Kidney (tissue), 14 donors: ENCODE data around the gene KLHL18. TPM values are rescaled to one million over a fixed set of nuclear protein-coding genes. Genes with fewer than 3 reads are reported as not detected.

Experiments
- DNase-seq, 5 donors: peaks; one replicate each; pipeline ENCODE4 v3.0.0-alpha.2; 2013 to 2020
- FAIRE-seq: peaks from 2 replicates; lab custom pipeline; 2012; peaks lifted over from hg19 to GRCh38; lab: Jason Lieb, UNC
- H3K27ac ChIP-seq, 2 donors: one replicate each; pipeline ENCODE4 v1.7.0; 2013; ENCODE audit warnings: low read depth in 2 of 2, low read length in 2 of 2, inconsistent platforms in 1 of 2
- H3K27me3 ChIP-seq: one replicate; pipeline ENCODE4 v1.7.1; 2013; ENCODE audit warnings: low read length, inconsistent platforms; ENCODE audit not compliant: control insufficient read depth, insufficient read depth
- H3K36me3 ChIP-seq, 3 donors: one replicate each; pipeline versions ENCODE4 v1.7.0 to v1.7.1; 2013; ENCODE audit warnings: low read length in 3 of 3, control low read depth in 1 of 3, inconsistent platforms in 1 of 3; ENCODE audit not compliant: insufficient read depth in 3 of 3, control insufficient read depth in 2 of 3
- H3K4me1 ChIP-seq, 3 donors: one replicate each; pipeline versions ENCODE4 v1.7.0 to v1.7.1; 2013; ENCODE audit warnings: low read length in 3 of 3, inconsistent platforms in 1 of 3, low read depth in 1 of 3; ENCODE audit not compliant: control insufficient read depth in 2 of 3, insufficient read depth in 2 of 3
- H3K4me3 ChIP-seq, 3 donors: one replicate each; pipeline versions ENCODE4 v1.7.0 to v1.8.1; 2013; ENCODE audit warnings: low read length in 3 of 3, control low read depth in 1 of 3, inconsistent platforms in 1 of 3
- H3K9ac ChIP-seq, 3 donors: one replicate each; pipeline versions ENCODE4 v1.7.0 to v1.7.1; 2013; ENCODE audit warnings: low read length in 3 of 3, control low read depth in 1 of 3, inconsistent platforms in 1 of 3
- H3K9me3 ChIP-seq, 3 donors: one replicate each; pipeline versions ENCODE4 v1.7.0 to v1.7.1; 2013; ENCODE audit warnings: low read length in 3 of 3, control low read depth in 1 of 3, inconsistent platforms in 1 of 3; ENCODE audit not compliant: control insufficient read depth in 2 of 3, insufficient read depth in 1 of 3
- intact Hi-C: fragments of 100-400 bp; cut with DNase I; formaldehyde crosslinking; loops from one replicate; pipeline ENCODE4 v1.11.1; 2022
- polyA plus RNA-seq: library from polyadenylated mRNA; stranded (reverse); fragments of 350-450 nt; fragmentation: Illumina TruSeq; extraction: RNeasy Lipid Tissue Mini Kit (QIAGEN cat#74804); gene quantifications from one replicate; pipeline ENCODE4 v1.2.3, GENCODE V29; 2014; ENCODE audit warnings: low read depth, low replicate concordance; ENCODE audit not compliant: insufficient read depth
- total RNA-seq: library from RNA; stranded (reverse); fragmentation: NEBNext Ultra II Directional; extraction: Animal tissue kit (Norgen Biotek cat#: 25700); gene quantifications from one replicate; pipeline ENCODE4 v1.2.1, GENCODE V29; 2021
- TF ChIP-seq, protein P1 (sequence below): IDR thresholded peaks from 3 replicates; pipeline ENCODE4 v1.5.1; 2012; ENCODE audit warnings: mild to moderate bottlenecking, moderate library complexity, borderline replicate concordance; ENCODE audit not compliant: insufficient read depth; ENCODE audit errors: extremely low read depth
- donor health status: control.
- donor health status: control.
- donor health status: control.
- donor health status: control.
- donor health status: control.
- donor health status: DM: yes; HTN: yes; CAD: no.
- donor health status: Normal renal cell carcinoma (clear cell type).

KLHL18 gene
- total and polyA plus RNA-seq, 2 donors from 2014 or later: 10.6 to 31.1 TPM

DNA sequence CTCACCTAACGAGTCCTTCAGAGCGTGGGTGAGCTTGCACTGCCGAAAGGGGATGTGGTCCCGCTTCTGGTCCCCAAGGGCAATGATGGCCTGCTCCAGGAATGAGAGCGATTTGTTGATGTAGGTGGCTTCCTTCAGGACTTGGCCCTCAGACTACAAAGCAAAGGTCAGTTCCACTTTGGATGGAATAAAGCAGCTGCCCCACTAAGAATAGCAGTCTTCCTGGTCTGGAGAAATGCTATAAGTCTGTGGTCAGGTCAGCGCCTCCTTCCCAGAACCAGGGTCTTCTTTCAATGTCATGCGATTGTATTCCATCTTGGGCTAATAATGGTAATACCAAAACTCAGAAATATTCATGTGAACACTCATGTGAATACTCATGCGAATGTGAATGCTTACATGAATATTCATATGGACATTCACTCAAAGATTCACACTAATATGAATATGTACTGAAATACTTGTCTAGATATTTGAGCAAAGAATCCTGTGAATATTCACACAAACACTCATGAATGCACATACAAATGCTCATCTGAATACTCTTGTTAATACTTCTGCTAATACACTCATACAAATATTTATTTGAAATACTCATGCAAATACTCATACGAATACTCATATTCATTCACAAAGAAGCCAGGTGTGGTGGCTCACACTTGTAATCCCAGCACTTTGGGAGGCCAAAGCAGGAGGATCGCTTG, 16.9 kb upstream of the KLHL18 start:
- no peak overlapping the region for H3K27ac ChIP-seq
- no peaks in the 10 kb centered on the region for H3K9me3 ChIP-seq
- H3K27me3 ChIP-seq: no peaks in the 10 kb centered on the region
- TF ChIP-seq, protein P1, sequence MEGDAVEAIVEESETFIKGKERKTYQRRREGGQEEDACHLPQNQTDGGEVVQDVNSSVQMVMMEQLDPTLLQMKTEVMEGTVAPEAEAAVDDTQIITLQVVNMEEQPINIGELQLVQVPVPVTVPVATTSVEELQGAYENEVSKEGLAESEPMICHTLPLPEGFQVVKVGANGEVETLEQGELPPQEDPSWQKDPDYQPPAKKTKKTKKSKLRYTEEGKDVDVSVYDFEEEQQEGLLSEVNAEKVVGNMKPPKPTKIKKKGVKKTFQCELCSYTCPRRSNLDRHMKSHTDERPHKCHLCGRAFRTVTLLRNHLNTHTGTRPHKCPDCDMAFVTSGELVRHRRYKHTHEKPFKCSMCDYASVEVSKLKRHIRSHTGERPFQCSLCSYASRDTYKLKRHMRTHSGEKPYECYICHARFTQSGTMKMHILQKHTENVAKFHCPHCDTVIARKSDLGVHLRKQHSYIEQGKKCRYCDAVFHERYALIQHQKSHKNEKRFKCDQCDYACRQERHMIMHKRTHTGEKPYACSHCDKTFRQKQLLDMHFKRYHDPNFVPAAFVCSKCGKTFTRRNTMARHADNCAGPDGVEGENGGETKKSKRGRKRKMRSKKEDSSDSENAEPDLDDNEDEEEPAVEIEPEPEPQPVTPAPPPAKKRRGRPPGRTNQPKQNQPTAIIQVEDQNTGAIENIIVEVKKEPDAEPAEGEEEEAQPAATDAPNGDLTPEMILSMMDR: no peak
- intact Hi-C loops: no loop called here
- peaks cover 0 to 3% (median 0%) of the 10 kb centered on the region in 3 donors for H3K4me1 ChIP-seq
- DNase-seq (no peak), FAIRE-seq (no peak)
- no peaks in the 10 kb centered on the region for H3K36me3 ChIP-seq
- H3K4me3 ChIP-seq: no peak overlapping the region
- no peak overlapping the region for H3K9ac ChIP-seq

DNA sequence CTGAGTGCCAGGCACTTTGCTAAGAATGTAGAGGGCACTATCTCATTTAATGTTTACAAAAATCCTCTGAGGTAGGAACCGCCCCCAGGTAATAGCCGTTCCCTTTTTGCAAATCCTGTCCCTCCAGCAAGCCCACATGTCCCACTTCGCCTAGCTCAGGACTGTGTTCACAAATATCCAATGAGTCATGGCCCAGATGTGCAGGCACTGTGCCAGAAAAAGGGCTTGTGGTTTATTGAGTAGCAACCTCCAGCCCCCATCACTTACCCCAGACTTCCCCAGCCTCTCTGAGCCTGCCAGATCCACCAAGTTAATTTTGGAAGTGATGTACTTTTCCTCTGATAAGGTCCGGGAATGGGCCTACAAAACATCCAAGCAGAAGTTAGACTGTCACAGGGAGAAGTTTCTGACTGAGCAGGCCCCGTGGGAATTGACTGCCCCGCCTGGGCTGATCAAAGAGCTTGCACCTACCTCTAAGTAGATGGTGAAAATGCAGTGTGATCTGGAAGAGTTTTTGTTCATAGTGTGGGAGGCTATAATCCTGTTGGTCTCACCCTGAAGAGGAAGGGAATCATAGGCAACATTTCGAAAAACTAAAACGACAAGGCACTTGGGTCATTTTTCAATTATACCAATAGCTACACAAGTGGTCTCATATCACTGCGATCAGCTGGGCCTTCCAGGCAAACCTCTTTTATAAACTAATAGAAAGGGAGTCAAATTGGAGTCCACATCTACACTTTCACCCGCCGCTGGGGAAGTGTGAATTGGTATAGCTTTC, 15.8 kb upstream of the KLHL18 start:
- Histone ChIP-seq H3K4me3 (no peak overlapping the region), H3K9ac (no peak overlapping the region), H3K9me3 (no peaks in the 10 kb centered on the region), H3K4me1 (peaks cover 0 to 2% (median 0%) of the 10 kb centered on the region in 3 donors), H3K36me3 (no peaks in the 10 kb centered on the region), H3K27ac (no peak overlapping the region), H3K27me3 (no peaks in the 10 kb centered on the region)
- no peak for FAIRE-seq
- TF ChIP-seq, protein P1: no peak
- intact Hi-C loops: no loop called here
- peak in 2 of 5 donors; percentile 14 to 65 for DNase-seq

DNA sequence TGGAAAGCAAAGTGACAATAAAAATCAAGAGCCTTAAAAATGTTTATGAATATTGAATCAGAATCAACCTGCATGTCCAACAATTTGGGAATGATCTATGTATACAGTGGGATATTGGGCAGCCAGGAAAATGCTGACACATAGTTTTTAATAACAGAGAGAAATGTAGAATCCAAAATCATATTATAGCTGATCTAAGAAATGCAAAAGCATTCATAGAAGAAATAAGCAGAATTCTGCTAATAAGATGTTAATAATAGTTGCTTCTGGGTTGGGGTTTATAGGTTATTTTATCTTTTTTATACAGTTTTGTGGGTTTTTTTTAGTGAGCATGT, 15.3 kb upstream of the KLHL18 start:
- Histone ChIP-seq H3K27ac (no peak overlapping the region), H3K4me1 (peaks cover 0 to 2% (median 0%) of the 10 kb centered on the region in 3 donors), H3K27me3 (no peaks in the 10 kb centered on the region), H3K9ac (no peak overlapping the region), H3K9me3 (no peaks in the 10 kb centered on the region), H3K4me3 (no peak overlapping the region), H3K36me3 (no peaks in the 10 kb centered on the region)
- no peak for FAIRE-seq
- DNase-seq: no peak
- TF ChIP-seq, protein P1: no peak
- intact Hi-C loops: no loop called here
